OCI-LY3 (cell line): ENCODE measurements around the gene BLM.

Experiments used
- H2AFZ ChIP-seq: fragments of 200-600, 300-600 bp; shearing (Covaris generic); 2 replicates; pipeline ENCODE4 v1.6.0; 2014; ENCODE audit warnings: antibody characterized with exemption, low read depth, low read length
- H3K27ac ChIP-seq: fragments of 200-600, 300-600 bp; sonication (generic); 2 replicates; pipeline ENCODE4 v1.5.1; 2014; ENCODE audit warnings: mild to moderate bottlenecking, low read length, moderate library complexity, mixed read lengths
- H3K27me3 ChIP-seq: fragments of 200-600, 300-600 bp; sonication (generic); 2 replicates; pipeline ENCODE4 v1.6.1; 2014; ENCODE audit warnings: low read depth, low read length, mixed read lengths
- H3K36me3 ChIP-seq: fragments of 200-600, 300-600 bp; sonication (generic); replicated peaks from 2 replicates; pipeline ENCODE3; 2014; ENCODE audit warnings: low read depth, low read length, mixed read lengths
- H3K4me1 ChIP-seq: fragments of 300-600, 200-600 bp; sonication (generic); 2 replicates; pipeline ENCODE4 v1.6.1; 2014; ENCODE audit warnings: low read length, mixed read lengths
- H3K4me2 ChIP-seq: fragments of 200-600, 300-600 bp; sonication (generic); 2 replicates; pipeline ENCODE4 v1.6.1; 2014; ENCODE audit warnings: low read length, mixed read lengths
- H3K4me3 ChIP-seq: fragments of 300-600, 200-600 bp; sonication (generic); 2 replicates; pipeline ENCODE4 v1.5.1; 2014; ENCODE audit warnings: antibody characterized with exemption, mild to moderate bottlenecking, low read length, moderate library complexity
- H3K79me2 ChIP-seq: fragments of 300-600, 200-600 bp; shearing (Covaris generic); 2 replicates; pipeline ENCODE4 v1.6.1; 2014; ENCODE audit warnings: mild to moderate bottlenecking, low read length, mixed read lengths
- H3K9ac ChIP-seq: fragments of 300-600, 200-600 bp; shearing (Covaris generic); 2 replicates; pipeline ENCODE4 v1.6.0; 2014; ENCODE audit warnings: mild to moderate bottlenecking, low read length, moderate library complexity
- H3K9me3 ChIP-seq: fragments of 200-600, 300-600 bp; shearing (Covaris generic); 2 replicates; pipeline ENCODE4 v1.6.1; 2014; ENCODE audit warnings: low read length, mixed read lengths; ENCODE audit not compliant: insufficient read depth
- H4K20me1 ChIP-seq: fragments of 200-600, 300-600 bp; sonication (generic); 2 replicates; pipeline ENCODE4 v1.6.1; 2016; ENCODE audit warnings: low read length, mixed read lengths; ENCODE audit not compliant: insufficient read depth
- EZH2phosphoT487 ChIP-seq: fragments of 200-600 bp; shearing (Covaris generic); IDR thresholded peaks from 2 replicates; pipeline ENCODE4 v1.6.1; 2018; ENCODE audit warnings: antibody characterized with exemption, mixed run types, low read depth
- TF ChIP-seq, protein P1 (sequence below): fragments of 200-600, 300-600 bp; sonication (generic); IDR thresholded peaks from 2 replicates; pipeline ENCODE4 v1.5.1; 2014; ENCODE audit warnings: antibody characterized with exemption, low read length, low read depth

Gene BLM

DNA sequence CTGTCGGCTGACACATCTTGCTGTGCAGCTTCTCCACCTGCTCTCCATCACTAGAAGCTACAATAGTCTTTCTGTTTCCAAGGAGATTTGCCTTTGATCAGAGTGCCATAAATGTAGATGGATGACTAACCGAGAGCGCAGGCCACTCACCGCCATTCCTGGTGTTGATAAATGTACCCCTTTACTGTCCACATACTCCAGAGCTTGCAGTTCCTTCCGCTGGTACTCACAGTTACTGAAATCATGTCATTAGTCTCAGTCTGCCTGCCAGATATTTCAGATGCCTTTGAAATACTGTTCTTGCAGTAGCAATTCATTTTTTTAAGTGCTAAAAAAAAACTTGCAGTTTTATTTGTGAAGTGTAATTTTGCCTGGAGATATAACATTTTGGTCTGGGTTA is 72.3 kb downstream of the BLM start:
- Histone ChIP-seq H3K79me2 (no peaks in the 10 kb centered on the region), H3K9ac (no peak overlapping the region), H2AFZ (no peak overlapping the region), H3K27ac (no peak overlapping the region), H3K27me3 (no peaks in the 10 kb centered on the region), H3K4me2 (no peak overlapping the region), H3K9me3 (no peaks in the 10 kb centered on the region), H3K36me3 (peaks cover 34% of the 10 kb centered on the region), H3K4me1 (peaks cover 24% of the 10 kb centered on the region), H3K4me3 (no peak overlapping the region), H4K20me1 (no peaks in the 10 kb centered on the region)
- TF ChIP-seq, protein P1, sequence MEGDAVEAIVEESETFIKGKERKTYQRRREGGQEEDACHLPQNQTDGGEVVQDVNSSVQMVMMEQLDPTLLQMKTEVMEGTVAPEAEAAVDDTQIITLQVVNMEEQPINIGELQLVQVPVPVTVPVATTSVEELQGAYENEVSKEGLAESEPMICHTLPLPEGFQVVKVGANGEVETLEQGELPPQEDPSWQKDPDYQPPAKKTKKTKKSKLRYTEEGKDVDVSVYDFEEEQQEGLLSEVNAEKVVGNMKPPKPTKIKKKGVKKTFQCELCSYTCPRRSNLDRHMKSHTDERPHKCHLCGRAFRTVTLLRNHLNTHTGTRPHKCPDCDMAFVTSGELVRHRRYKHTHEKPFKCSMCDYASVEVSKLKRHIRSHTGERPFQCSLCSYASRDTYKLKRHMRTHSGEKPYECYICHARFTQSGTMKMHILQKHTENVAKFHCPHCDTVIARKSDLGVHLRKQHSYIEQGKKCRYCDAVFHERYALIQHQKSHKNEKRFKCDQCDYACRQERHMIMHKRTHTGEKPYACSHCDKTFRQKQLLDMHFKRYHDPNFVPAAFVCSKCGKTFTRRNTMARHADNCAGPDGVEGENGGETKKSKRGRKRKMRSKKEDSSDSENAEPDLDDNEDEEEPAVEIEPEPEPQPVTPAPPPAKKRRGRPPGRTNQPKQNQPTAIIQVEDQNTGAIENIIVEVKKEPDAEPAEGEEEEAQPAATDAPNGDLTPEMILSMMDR, result no peak
- TF ChIP-seq EZH2phosphoT487, result no peak

DNA sequence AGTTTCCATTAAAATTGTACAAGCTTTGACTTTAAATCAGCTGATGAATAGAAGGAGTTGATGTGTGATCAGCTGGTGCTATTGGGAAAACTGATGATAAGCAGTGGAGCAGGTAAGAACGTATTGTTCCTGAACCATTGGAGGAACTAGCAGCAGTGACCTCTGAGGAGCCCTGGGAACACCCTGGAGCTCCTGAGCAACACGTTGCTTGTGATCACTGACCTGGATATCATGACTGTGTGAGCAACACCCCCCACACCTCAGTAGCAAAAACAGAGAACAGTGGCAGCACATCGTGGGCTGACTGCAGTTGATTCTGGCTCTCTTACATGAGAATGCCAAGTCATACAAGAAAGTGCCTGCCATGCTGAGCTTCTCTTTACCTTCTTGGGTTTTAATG is 72.9 kb downstream of the BLM start:
- peaks cover 31% of the 10 kb centered on the region for H3K36me3 ChIP-seq
- H4K20me1 ChIP-seq, result no peaks in the 10 kb centered on the region
- TF ChIP-seq, protein P1, result no peak
- no peak overlapping the region for H3K4me2 ChIP-seq
- peaks cover 24% of the 10 kb centered on the region for H3K4me1 ChIP-seq
- no peaks in the 10 kb centered on the region for H3K9me3 ChIP-seq
- H3K27ac ChIP-seq, result no peak overlapping the region
- no peak overlapping the region for H3K4me3 ChIP-seq
- H3K79me2 ChIP-seq, result no peaks in the 10 kb centered on the region
- H3K9ac ChIP-seq, result no peak overlapping the region
- H2AFZ ChIP-seq, result no peak overlapping the region
- no peaks in the 10 kb centered on the region for H3K27me3 ChIP-seq

DNA sequence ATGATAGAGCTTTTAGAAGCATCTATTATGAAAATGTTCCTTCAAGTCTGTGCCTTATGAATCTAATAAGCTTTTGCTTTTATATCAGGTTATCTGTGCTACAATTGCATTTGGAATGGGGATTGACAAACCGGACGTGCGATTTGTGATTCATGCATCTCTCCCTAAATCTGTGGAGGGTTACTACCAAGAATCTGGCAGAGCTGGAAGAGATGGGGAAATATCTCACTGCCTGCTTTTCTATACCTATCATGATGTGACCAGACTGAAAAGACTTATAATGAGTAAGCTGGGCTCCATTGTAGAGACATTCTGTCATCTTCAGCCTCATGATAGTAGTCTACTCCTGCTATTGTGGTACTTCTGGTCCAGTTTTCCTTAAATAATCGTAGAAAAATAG is 73.4 kb downstream of the BLM start:
- Histone ChIP-seq H3K4me2 (no peak overlapping the region), H2AFZ (no peak overlapping the region), H3K36me3 (peaks cover 34% of the 10 kb centered on the region), H3K27ac (no peak overlapping the region), H3K4me3 (no peak overlapping the region), H3K79me2 (no peaks in the 10 kb centered on the region), H4K20me1 (no peaks in the 10 kb centered on the region), H3K9ac (no peak overlapping the region), H3K9me3 (no peaks in the 10 kb centered on the region), H3K27me3 (no peaks in the 10 kb centered on the region), H3K4me1 (peaks cover 19% of the 10 kb centered on the region)
- TF ChIP-seq EZH2phosphoT487, result no peak
- TF ChIP-seq, protein P1, result no peak

DNA sequence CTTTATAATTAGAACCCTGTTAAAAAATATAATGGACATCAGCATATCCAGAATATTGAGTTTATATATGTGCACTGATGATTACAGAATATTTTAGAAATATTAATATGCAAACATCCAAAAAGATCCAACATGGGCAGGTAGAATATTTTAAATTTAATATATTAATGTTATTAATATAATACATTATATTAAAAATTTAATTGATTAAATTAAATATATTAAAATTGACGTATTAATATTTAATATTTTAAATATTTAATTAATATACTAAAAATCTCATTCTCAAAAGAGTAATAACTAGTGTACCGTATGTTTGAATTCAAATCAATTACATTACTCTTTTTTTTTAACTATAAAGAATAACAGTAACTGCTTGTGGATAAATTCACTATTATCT is 77.4 kb downstream of the BLM start:
- Histone ChIP-seq H3K27ac (no peak overlapping the region), H3K27me3 (no peaks in the 10 kb centered on the region), H3K36me3 (peaks cover 48% of the 10 kb centered on the region), H3K79me2 (no peaks in the 10 kb centered on the region), H3K9ac (no peak overlapping the region), H3K4me1 (no peaks in the 10 kb centered on the region), H3K4me3 (no peak overlapping the region), H4K20me1 (no peaks in the 10 kb centered on the region), H3K4me2 (no peak overlapping the region), H3K9me3 (no peaks in the 10 kb centered on the region), H2AFZ (no peak overlapping the region)
- no peak for TF ChIP-seq EZH2phosphoT487
- TF ChIP-seq, protein P1, result no peak
